ENCODE results near the gene CCDC191.

The CCDC191 gene

DNA sequence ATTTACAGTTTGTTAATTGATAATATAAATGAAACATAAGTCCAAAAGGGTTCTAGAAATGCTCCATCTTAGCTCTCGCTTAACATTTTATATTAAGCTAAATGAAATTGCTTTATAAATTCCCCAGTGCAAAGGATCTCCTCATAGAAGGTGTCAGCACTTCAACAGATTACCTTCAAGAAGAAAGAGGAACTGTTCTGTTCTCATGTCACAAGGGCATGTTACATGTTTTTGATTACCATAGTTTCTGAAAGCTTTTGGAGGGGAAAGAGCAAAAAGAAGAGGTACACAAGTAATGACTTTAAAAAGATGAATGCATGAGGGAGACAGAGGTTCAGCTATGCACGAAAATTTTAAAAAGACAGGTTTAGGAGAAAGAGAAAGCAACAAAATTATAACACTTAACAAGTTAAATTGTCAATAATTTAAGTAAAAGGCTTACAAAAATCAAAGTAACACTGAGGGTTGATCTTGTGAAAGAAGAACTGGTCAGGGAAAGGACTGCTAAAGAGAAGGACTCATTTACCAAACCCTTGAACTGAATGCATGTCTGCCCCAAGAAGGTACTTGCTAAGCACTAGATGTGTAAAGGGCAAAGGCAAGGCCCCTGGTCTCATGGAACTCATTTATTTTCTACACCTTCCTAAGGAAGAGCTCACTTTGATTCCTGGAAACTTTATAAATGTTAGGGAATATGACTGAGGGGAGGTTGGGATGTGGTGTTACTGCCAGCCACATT, 45.1 kb downstream of the CCDC191 start (continued):
- TF ChIP-seq, protein P1, sequence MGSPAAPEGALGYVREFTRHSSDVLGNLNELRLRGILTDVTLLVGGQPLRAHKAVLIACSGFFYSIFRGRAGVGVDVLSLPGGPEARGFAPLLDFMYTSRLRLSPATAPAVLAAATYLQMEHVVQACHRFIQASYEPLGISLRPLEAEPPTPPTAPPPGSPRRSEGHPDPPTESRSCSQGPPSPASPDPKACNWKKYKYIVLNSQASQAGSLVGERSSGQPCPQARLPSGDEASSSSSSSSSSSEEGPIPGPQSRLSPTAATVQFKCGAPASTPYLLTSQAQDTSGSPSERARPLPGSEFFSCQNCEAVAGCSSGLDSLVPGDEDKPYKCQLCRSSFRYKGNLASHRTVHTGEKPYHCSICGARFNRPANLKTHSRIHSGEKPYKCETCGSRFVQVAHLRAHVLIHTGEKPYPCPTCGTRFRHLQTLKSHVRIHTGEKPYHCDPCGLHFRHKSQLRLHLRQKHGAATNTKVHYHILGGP (tag by site-specific recombination; IDR thresholded peaks at IDR 0.05): no peak

DNA sequence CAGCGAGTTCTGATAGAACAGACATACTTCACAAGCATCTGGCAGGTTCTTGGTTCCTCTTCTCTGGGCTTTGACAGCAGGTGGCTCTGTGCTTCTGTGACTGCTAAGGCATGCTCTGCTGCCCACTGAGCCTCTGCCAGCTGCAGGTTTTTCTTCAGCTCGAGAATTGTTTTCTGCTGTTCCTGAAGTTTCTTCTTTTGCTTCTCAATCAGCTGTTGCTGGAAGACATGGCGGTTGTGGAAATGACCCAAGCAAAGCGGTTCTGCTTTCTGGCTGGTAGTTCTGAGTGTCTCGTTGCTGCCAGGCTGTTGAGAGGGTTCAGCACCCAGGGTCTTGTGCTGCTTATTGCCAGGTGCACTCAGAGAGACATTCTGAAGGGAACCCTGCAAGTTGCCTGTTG, 50.8 kb downstream of the CCDC191 start:
- Histone ChIP-seq H3K36me3 (ENCODE audit: control insufficient read depth in 2 of 2, insufficient read depth in 1 of 2, low read length in 2 of 2) (peaks cover 0 to 9% of the 10 kb centered on the region in 2 experiments; a peak in 1 of 3 replicates), H3K27ac (ENCODE audit: extremely low read depth, low read depth, low read length) (no peak overlapping the region), H3K4me3 (ENCODE audit: low read depth, low read length) (no peak overlapping the region), H3K4me1 (ENCODE audit: control insufficient read depth, insufficient read depth, low read length) (no peaks in the 10 kb centered on the region), H3K9me3 (ENCODE audit: control insufficient read depth, insufficient read depth, low read depth, low read length) (no peaks in the 10 kb centered on the region)
- POLR2A ChIA-PET: no interaction called here
- CTCF ChIA-PET: no interaction called here
- TF ChIP-seq ZNF777 (tag by site-specific recombination; IDR thresholded peaks at IDR 0.05; ENCODE audit: borderline replicate concordance) (no peak), GLI4 (tag by site-specific recombination; IDR thresholded peaks at IDR 0.05) (no peak), ZNF169 (tag by site-specific recombination; IDR thresholded peaks at IDR 0.05) (no peak), ZNF248 (tag by site-specific recombination; IDR thresholded peaks at IDR 0.05) (no peak), ZXDB (tag by site-specific recombination; IDR thresholded peaks at IDR 0.05) (no peak), SETDB1 (IDR thresholded peaks at IDR 0.05; ENCODE audit: insufficient read length, low read length) (no peak), ZNF16 (tag by site-specific recombination; IDR thresholded peaks at IDR 0.05; ENCODE audit: low read depth) (no peak), ZNF121 (tag by site-specific recombination; IDR thresholded peaks at IDR 0.05) (no peak), ZNF404 (tag by site-specific recombination; IDR thresholded peaks at IDR 0.05) (no peak), TRIM28 (IDR thresholded peaks at IDR 0.05; ENCODE audit: borderline replicate concordance, low read length) (no peak)
- TF ChIP-seq, protein P2, sequence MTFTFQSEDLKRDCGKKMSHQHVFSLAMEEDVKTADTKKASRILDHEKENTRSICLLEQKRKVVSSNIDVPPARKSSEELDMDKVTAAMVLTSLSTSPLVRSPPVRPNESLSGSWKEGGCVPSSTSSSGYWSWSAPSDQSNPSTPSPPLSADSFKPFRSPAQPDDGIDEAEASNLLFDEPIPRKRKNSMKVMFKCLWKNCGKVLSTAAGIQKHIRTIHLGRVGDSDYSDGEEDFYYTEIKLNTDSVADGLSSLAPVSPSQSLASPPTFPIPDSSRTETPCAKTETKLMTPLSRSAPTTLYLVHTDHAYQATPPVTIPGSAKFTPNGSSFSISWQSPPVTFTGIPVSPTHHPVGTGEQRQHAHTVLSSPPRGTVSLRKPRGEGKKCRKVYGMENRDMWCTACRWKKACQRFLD (tag by site-specific recombination; IDR thresholded peaks at IDR 0.05): no peak

DNA sequence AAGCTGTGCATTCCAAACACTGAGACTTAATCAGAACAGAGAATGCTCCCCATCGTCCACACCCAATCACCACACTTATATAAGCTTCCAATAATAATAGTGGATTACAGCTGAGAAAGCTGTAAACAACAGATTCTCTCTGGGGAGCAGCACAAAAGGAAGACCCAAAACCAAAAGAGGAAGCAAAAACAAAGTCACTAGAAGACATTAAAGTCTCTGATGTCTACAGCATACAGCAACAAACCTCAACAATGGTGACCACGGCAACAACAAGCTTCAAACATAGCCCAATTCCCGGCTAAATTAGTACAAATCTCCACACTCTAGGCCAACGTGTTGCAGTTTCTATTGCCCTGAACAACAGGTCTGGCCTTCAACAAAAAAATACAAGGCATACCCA, 70.8 kb downstream of the CCDC191 start:
- Histone ChIP-seq H3K4me1 (ENCODE audit: control insufficient read depth, insufficient read depth, low read length) (no peaks in the 10 kb centered on the region), H3K27ac (ENCODE audit: extremely low read depth, low read depth, low read length) (no peak overlapping the region), H3K9me3 (ENCODE audit: control insufficient read depth, insufficient read depth, low read depth, low read length) (no peaks in the 10 kb centered on the region), H3K36me3 (ENCODE audit: control insufficient read depth in 2 of 2, insufficient read depth in 1 of 2, low read length in 2 of 2) (no peaks in the 10 kb centered on the region), H3K4me3 (ENCODE audit: low read depth, low read length) (no peak overlapping the region)
- TF ChIP-seq ZNF561 (tag by site-specific recombination; IDR thresholded peaks at IDR 0.05; ENCODE audit: borderline replicate concordance): no peak
- no peak for TF ChIP-seq GLI4 (tag by site-specific recombination; IDR thresholded peaks at IDR 0.05)
- ChIA-PET CTCF (interaction anchor here (0.6 kb wide), 1 partner anchor 51 kb away, joined by 3 read pairs; no protein-coding TSS in a partner anchor), POLR2A (no interaction called here)

DNA sequence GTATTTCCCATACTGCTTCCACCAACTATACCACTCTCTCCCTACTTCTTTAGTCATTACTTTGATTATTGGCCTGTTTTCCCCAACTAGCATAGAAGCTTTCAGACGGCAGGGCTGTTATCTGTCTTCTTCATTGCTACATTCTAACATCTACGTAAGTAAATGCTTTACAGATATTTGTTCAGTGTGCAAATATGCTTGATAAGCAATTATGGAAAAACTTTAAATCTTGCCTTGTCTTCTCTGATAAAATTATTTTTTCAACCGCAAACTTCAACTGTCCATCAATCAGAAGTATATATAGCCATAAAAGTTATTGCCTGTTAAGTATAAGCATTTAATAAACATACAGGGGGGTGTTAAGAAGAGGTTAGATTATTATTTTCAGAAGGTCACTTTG, 72.8 kb downstream of the CCDC191 start:
- H3K36me3 ChIP-seq (ENCODE audit: control insufficient read depth in 2 of 2, insufficient read depth in 1 of 2, low read length in 2 of 2): peaks cover 0 to 2% of the 10 kb centered on the region in 2 experiments; a peak in 1 of 3 replicates
- ChIA-PET CTCF (no interaction called here), POLR2A (no interaction called here)
- no peak overlapping the region for H3K27ac ChIP-seq (ENCODE audit: extremely low read depth, low read depth, low read length)
- H3K9me3 ChIP-seq (ENCODE audit: control insufficient read depth, insufficient read depth, low read depth, low read length): no peaks in the 10 kb centered on the region
- no peak overlapping the region for H3K4me3 ChIP-seq (ENCODE audit: low read depth, low read length)
- H3K4me1 ChIP-seq (ENCODE audit: control insufficient read depth, insufficient read depth, low read length): no peaks in the 10 kb centered on the region
- no peak for TF ChIP-seq ZNF114 (tag by site-specific recombination; IDR thresholded peaks at IDR 0.05)
- TF ChIP-seq SP7 (tag by site-specific recombination; IDR thresholded peaks at IDR 0.05): no peak
- TF ChIP-seq, protein P3, sequence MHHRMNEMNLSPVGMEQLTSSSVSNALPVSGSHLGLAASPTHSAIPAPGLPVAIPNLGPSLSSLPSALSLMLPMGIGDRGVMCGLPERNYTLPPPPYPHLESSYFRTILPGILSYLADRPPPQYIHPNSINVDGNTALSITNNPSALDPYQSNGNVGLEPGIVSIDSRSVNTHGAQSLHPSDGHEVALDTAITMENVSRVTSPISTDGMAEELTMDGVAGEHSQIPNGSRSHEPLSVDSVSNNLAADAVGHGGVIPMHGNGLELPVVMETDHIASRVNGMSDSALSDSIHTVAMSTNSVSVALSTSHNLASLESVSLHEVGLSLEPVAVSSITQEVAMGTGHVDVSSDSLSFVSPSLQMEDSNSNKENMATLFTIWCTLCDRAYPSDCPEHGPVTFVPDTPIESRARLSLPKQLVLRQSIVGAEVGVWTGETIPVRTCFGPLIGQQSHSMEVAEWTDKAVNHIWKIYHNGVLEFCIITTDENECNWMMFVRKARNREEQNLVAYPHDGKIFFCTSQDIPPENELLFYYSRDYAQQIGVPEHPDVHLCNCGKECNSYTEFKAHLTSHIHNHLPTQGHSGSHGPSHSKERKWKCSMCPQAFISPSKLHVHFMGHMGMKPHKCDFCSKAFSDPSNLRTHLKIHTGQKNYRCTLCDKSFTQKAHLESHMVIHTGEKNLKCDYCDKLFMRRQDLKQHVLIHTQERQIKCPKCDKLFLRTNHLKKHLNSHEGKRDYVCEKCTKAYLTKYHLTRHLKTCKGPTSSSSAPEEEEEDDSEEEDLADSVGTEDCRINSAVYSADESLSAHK (tag by site-specific recombination; IDR thresholded peaks at IDR 0.05): no peak
- TF ChIP-seq, protein P4, sequence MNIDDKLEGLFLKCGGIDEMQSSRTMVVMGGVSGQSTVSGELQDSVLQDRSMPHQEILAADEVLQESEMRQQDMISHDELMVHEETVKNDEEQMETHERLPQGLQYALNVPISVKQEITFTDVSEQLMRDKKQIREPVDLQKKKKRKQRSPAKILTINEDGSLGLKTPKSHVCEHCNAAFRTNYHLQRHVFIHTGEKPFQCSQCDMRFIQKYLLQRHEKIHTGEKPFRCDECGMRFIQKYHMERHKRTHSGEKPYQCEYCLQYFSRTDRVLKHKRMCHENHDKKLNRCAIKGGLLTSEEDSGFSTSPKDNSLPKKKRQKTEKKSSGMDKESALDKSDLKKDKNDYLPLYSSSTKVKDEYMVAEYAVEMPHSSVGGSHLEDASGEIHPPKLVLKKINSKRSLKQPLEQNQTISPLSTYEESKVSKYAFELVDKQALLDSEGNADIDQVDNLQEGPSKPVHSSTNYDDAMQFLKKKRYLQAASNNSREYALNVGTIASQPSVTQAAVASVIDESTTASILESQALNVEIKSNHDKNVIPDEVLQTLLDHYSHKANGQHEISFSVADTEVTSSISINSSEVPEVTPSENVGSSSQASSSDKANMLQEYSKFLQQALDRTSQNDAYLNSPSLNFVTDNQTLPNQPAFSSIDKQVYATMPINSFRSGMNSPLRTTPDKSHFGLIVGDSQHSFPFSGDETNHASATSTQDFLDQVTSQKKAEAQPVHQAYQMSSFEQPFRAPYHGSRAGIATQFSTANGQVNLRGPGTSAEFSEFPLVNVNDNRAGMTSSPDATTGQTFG (tag by site-specific recombination; IDR thresholded peaks at IDR 0.05; ENCODE audit: borderline replicate concordance): no peak
- no peak for TF ChIP-seq ZNF544 (tag by site-specific recombination; IDR thresholded peaks at IDR 0.05)
- TF ChIP-seq, protein P5, sequence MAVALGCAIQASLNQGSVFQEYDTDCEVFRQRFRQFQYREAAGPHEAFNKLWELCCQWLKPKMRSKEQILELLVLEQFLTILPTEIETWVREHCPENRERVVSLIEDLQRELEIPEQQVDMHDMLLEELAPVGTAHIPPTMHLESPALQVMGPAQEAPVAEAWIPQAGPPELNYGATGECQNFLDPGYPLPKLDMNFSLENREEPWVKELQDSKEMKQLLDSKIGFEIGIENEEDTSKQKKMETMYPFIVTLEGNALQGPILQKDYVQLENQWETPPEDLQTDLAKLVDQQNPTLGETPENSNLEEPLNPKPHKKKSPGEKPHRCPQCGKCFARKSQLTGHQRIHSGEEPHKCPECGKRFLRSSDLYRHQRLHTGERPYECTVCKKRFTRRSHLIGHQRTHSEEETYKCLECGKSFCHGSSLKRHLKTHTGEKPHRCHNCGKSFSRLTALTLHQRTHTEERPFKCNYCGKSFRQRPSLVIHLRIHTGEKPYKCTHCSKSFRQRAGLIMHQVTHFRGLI (tag by site-specific recombination; IDR thresholded peaks at IDR 0.05): no peak
- TF ChIP-seq YY1 (tag by site-specific recombination; IDR thresholded peaks at IDR 0.05): no peak
- TF ChIP-seq ZNF777 (tag by site-specific recombination; IDR thresholded peaks at IDR 0.05; ENCODE audit: borderline replicate concordance): no peak
- no peak for TF ChIP-seq KLF10 (tag by site-specific recombination; IDR thresholded peaks at IDR 0.05)
